HepG2 (cell line): ENCODE data around the gene MAN2B2.

Experiments
- CTCF ChIP-seq: sonication (generic); formaldehyde crosslinking; IDR thresholded peaks from 2 replicates; pipeline ENCODE4 v1.5.0; 2020; ENCODE audit warnings: mild to moderate bottlenecking, missing genetic modification reagents, moderate library complexity
- HMGXB4 ChIP-seq, 2 experiments: sonication (generic) in 1 of 2; formaldehyde crosslinking in 1 of 2; IDR thresholded peaks; 2 replicates each; pipeline versions ENCODE4 v1.4.0 to v1.6.1; 2018 to 2020; ENCODE audit warnings: missing genetic modification reagents in 2 of 2, borderline replicate concordance in 1 of 2, low read depth in 1 of 2, mild to moderate bottlenecking in 1 of 2, missing biosample characterization in 1 of 2
- JUND ChIP-seq: sonication (generic); formaldehyde crosslinking; IDR thresholded peaks from 2 replicates; pipeline ENCODE4 v1.8.0; 2022; ENCODE audit warnings: mild to moderate bottlenecking, missing genetic modification reagents
- KAT8 ChIP-seq: IDR thresholded peaks from 2 replicates; pipeline ENCODE4 v1.6.1; 2016; ENCODE audit warnings: missing genetic modification reagents, missing compliant biosample characterization
- LBX2 ChIP-seq: sonication (generic); formaldehyde crosslinking; IDR thresholded peaks from 2 replicates; pipeline ENCODE4 v1.5.0; 2020; ENCODE audit warnings: missing genetic modification reagents, mild to moderate bottlenecking, borderline replicate concordance
- TBP ChIP-seq: sonication (generic); formaldehyde crosslinking; IDR thresholded peaks from 2 replicates; pipeline ENCODE4 v1.5.0; 2020; ENCODE audit warnings: missing genetic modification reagents
- TIGD3 ChIP-seq: sonication (generic); formaldehyde crosslinking; IDR thresholded peaks from 2 replicates; pipeline ENCODE4 v1.5.1; 2020; ENCODE audit warnings: mild to moderate bottlenecking, missing genetic modification reagents, borderline replicate concordance
- YY1 ChIP-seq: IDR thresholded peaks from 2 replicates; pipeline ENCODE4 v1.6.1; 2011; ENCODE audit warnings: low read length, low read depth, moderate library complexity, mild to moderate bottlenecking; ENCODE audit not compliant: insufficient read depth, insufficient replicate concordance

- TF ChIP-seq CTCF (CRISPR knock-in tag) (no peak), HMGXB4 (CRISPR knock-in tag; IDR thresholded peaks at IDR 0.05; ENCODE audit: borderline replicate concordance in 1 of 2, low read depth in 1 of 2) (no peak), TIGD3 (CRISPR knock-in tag) (no peak), YY1 (no peak), KAT8 (no peak), JUND (CRISPR knock-in tag) (no peak), TBP (CRISPR knock-in tag) (no peak), LBX2 (CRISPR knock-in tag) (no peak)
Observed at GRCh38 chr4:6557856-6558255, 17.1 kb upstream of the MAN2B2 start.
